ENCODE data around the gene GJB6. TPM values are rescaled to one million over a fixed set of nuclear protein-coding genes. Genes with fewer than 3 reads are reported as not detected.

GJB6 gene
- total RNA-seq, 1 donor from 2014 or later: not detected

DNA sequence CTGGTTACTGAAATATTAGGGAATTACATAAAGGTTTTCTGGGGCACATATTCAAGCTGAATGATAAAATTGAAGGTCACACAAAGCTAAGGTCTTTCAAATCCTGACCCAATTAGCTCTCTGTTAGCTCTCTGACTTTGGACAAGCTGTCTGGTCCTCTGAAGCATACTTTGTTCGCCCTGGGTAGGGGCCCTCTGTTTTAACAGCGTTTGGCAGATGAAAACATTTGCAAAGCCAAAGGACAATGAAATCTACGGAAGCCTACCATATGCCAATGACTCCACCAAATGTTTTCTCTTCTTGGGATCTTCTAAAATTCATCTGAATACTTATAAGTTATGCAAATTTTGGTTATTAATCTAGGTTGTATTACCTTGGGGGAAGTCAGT is 56.7 kb downstream of the GJB6 start:
- H3K9me3 ChIP-seq: no peaks in the 10 kb centered on the region
- peaks cover 6% of the 10 kb centered on the region for H3K27me3 ChIP-seq
- TF ChIP-seq, protein P1, sequence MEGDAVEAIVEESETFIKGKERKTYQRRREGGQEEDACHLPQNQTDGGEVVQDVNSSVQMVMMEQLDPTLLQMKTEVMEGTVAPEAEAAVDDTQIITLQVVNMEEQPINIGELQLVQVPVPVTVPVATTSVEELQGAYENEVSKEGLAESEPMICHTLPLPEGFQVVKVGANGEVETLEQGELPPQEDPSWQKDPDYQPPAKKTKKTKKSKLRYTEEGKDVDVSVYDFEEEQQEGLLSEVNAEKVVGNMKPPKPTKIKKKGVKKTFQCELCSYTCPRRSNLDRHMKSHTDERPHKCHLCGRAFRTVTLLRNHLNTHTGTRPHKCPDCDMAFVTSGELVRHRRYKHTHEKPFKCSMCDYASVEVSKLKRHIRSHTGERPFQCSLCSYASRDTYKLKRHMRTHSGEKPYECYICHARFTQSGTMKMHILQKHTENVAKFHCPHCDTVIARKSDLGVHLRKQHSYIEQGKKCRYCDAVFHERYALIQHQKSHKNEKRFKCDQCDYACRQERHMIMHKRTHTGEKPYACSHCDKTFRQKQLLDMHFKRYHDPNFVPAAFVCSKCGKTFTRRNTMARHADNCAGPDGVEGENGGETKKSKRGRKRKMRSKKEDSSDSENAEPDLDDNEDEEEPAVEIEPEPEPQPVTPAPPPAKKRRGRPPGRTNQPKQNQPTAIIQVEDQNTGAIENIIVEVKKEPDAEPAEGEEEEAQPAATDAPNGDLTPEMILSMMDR (IDR thresholded peaks at IDR 0.05): no peak
- no peak for DNase-seq (ENCODE audit: low spot score in 2 of 2)
- no peak overlapping the region for H3K27ac ChIP-seq
- H3K4me3 ChIP-seq: peak overlapping the region in 1 of 2 donors; percentile 54
- no peaks in the 10 kb centered on the region for H3K36me3 ChIP-seq
- H3K4me1 ChIP-seq: peaks cover 0 to 4% of the 10 kb centered on the region in 2 donors
- intact Hi-C loops (cut with DNase I): no loop called here

DNA sequence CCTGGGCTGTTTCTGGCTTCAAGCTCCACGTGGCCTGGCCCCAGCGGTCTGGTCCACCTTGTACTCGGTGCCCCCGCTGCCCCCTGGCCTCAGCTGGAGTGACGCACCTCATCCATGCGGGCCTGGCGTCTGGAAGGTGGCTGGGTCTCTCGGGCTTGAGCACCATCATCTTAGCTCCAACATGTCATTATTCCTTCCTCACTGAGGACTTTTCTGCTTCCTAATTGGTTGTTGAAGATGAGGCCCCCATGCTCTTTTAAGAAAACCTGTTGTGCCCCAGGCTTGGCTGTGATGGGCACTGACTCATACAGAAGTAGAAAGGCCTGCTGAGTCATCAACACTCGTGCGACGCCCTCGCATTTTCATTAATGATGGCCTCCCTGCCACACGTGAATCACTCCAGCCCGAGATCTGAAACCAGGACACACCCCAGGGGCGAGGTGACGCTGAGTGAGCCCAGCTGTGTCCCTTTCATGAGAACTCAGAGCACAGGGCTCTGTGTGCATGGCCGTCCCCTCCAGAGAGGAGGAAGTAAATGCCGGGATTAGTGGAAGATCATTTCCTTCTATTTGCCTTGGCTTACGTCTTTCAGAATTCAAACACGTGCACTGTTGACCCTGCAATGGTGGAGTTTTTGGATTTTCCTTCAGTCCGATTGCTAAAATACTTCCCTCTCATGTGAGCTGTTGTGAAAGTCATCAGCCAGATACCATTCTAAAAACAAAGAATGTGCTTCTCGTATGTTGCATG is 57.3 kb downstream of the GJB6 start:
- TF ChIP-seq, protein P1 (IDR thresholded peaks at IDR 0.05): no peak
- intact Hi-C loops (cut with DNase I): no loop called here
- peak overlapping the region in 1 of 2 donors; percentile 54 for H3K4me3 ChIP-seq
- H3K27ac ChIP-seq: no peak overlapping the region
- no peaks in the 10 kb centered on the region for H3K36me3 ChIP-seq
- H3K27me3 ChIP-seq: peaks cover 6% of the 10 kb centered on the region
- DNase-seq (ENCODE audit: low spot score in 2 of 2): peak; percentile 86 to 91
- no peaks in the 10 kb centered on the region for H3K9me3 ChIP-seq
- H3K4me1 ChIP-seq: peaks cover 0 to 4% of the 10 kb centered on the region in 2 donors

DNA sequence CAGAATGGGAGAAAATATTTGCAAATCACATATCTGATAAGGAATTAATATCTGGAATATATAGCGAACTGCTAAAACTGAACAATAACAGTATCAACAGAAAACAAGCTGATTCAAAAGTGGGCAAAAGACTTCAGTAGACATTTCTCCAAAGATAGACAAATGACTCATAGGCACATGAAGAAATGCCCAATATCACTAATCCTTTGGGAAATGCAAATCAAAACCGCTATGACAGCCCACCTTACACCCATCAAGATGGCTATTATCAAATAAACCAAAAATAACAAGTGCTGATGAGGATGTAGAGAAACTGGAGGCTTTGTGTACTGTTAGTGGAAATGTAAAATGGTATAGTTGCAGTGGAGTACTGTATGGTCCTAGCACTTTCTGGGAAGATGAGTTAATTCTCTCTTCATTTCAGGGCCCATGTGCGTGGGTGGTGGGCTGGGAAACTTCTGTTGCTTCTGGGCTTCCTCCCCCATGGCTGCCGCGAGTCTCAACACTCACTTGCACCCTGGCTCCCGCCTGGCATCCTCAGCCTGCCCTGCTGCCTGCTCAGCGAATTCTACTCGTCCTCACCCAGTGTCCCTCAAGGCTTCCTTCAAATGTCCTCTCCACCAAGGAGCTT is 58.9 kb downstream of the GJB6 start:
- intact Hi-C loops (cut with DNase I): no loop called here
- DNase-seq (ENCODE audit: low spot score in 2 of 2): no peak
- Histone ChIP-seq H3K27me3 (peaks cover 3% of the 10 kb centered on the region), H3K4me1 (peaks cover 0 to 4% of the 10 kb centered on the region in 2 donors), H3K9me3 (no peaks in the 10 kb centered on the region), H3K36me3 (no peaks in the 10 kb centered on the region), H3K27ac (no peak overlapping the region), H3K4me3 (no peak overlapping the region)
- TF ChIP-seq, protein P1 (IDR thresholded peaks at IDR 0.05): no peak

Other genes starting within 250 kb of the GJB6 start
- not detected for gene GJA3, start 71.3 kb downstream of the GJB6 start, total RNA-seq
- 0.21 TPM for gene GJB2, start 39.4 kb downstream of the GJB6 start, total RNA-seq

All from ascending aorta (tissue), 2 donors.